Measurements from ENCODE around the gene PCF11.

GRCh38 chr11:83192606-83193245, 35.8 kb downstream of the PCF11 start:
- TF ChIP-seq POLR2AphosphoS5 (IDR thresholded peaks at IDR 0.05; ENCODE audit: low read depth, low read length) = no peak
- no peak for TF ChIP-seq POLR2A (IDR thresholded peaks at IDR 0.05; ENCODE audit: low read depth, low read length)
- no peak for TF ChIP-seq SPI1 (IDR thresholded peaks at IDR 0.05; ENCODE audit: low read depth, low read length)
